ENCODE measurements around the gene FAM219A.
"Not testable (repeated sequence)": the region's sequence is repeated elsewhere in the genome, so short reads cannot be mapped to it uniquely, and the experiment has no call there.

Gene FAM219A

GRCh38 chr9:34482746-34483145, 24.4 kb upstream of the FAM219A start:
- DNase-seq: peak; percentile 21

GRCh38 chr9:34481620-34482019, 23.2 kb upstream of the FAM219A start:
- not testable (repeated sequence) for DNase-seq

- peak; percentile 29 for DNase-seq
Measured at GRCh38 chr9:34479431-34479866, 21.1 kb upstream of the FAM219A start.

GRCh38 chr9:34477541-34477940, 19.2 kb upstream of the FAM219A start:
- DNase-seq: no peak

- no peak for DNase-seq
Measured at GRCh38 chr9:34475097-34475496, 16.7 kb upstream of the FAM219A start.

GRCh38 chr9:34465468-34465867, 7.1 kb upstream of the FAM219A start:
- DNase-seq: no peak

GRCh38 chr9:34464571-34464970, 6.2 kb upstream of the FAM219A start:
- no peak for DNase-seq

- no peak for DNase-seq
Measured at GRCh38 chr9:34463901-34464232, 5.5 kb upstream of the FAM219A start.

GRCh38 chr9:34463098-34463900, 4.9 kb upstream of the FAM219A start:
- no peak for DNase-seq

- DNase-seq: no peak
Measured at GRCh38 chr9:34459941-34460340, 1.6 kb upstream of the FAM219A start.

GRCh38 chr9:34459356-34459755, 986 bp upstream of the FAM219A start:
- no peak for DNase-seq

GRCh38 chr9:34458959-34459340, 580 bp upstream of the FAM219A start:
- no peak for DNase-seq

GRCh38 chr9:34457266-34458012, 931 bp downstream of the FAM219A start:
- peak; percentile 93 for DNase-seq

GRCh38 chr9:34456746-34457145, 1.6 kb downstream of the FAM219A start:
- no peak for DNase-seq

GRCh38 chr9:34456151-34456550, 2.2 kb downstream of the FAM219A start:
- DNase-seq: no peak

GRCh38 chr9:34454571-34455065, 3.8 kb downstream of the FAM219A start:
- no peak for DNase-seq

GRCh38 chr9:34452568-34452967, 5.8 kb downstream of the FAM219A start:
- no peak for DNase-seq

GRCh38 chr9:34451545-34451944, 6.8 kb downstream of the FAM219A start:
- no peak for DNase-seq

- DNase-seq: no peak
Measured at GRCh38 chr9:34451135-34451534, 7.2 kb downstream of the FAM219A start.

- no peak for DNase-seq
Measured at GRCh38 chr9:34450644-34451043, 7.7 kb downstream of the FAM219A start.

GRCh38 chr9:34446951-34447350, 11.4 kb downstream of the FAM219A start:
- DNase-seq: no peak

GRCh38 chr9:34446468-34446891, 11.9 kb downstream of the FAM219A start:
- DNase-seq: no peak

- DNase-seq: no peak
Measured at GRCh38 chr9:34443976-34444375, 14.4 kb downstream of the FAM219A start.

- DNase-seq: no peak
Measured at GRCh38 chr9:34443533-34443932, 14.8 kb downstream of the FAM219A start.

Measured in islet precursor cell (in vitro differentiated cells).